ENCODE results near the gene LMF2.

DNA sequence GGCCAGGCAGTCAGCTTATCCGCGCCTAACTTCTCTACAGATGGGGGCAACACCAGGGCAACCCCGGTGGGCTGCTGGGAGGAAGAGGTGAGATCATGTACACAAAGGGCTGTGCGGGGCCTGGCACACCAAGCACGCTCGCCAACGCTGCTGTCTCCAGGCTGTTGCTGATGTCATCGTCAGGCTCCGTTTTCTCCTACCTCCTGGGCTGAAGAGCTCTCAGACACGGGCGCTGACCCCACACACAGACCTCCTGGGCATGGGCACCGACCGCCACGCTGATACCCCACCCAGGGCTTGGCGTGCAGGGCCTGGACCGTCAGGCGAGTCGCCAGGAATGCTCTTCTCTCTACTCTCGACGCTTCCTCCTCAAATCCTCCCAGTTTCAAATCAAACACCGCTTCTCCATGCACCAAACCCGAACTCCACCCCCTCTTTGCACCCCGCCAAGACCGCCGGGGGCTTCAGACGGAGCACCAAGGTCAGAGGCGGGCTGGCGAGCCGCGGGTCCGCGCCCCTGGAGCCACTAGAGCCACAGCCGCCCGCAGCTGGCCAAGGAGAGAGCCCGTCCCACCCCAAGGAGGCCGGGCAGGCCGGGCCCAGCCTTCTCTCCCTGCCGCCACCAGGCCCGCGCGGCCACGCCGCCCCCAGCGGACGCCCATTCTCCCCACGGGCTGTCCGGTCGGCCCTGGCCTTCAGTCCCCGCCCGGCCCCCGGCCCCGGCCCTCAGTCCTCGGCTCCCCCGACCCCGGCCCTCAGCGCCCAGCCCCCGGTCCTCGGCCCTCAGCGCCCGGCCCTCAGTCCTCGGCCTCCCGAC lies 33.4 kb downstream of the LMF2 start:
- TF ChIP-seq, protein P1, sequence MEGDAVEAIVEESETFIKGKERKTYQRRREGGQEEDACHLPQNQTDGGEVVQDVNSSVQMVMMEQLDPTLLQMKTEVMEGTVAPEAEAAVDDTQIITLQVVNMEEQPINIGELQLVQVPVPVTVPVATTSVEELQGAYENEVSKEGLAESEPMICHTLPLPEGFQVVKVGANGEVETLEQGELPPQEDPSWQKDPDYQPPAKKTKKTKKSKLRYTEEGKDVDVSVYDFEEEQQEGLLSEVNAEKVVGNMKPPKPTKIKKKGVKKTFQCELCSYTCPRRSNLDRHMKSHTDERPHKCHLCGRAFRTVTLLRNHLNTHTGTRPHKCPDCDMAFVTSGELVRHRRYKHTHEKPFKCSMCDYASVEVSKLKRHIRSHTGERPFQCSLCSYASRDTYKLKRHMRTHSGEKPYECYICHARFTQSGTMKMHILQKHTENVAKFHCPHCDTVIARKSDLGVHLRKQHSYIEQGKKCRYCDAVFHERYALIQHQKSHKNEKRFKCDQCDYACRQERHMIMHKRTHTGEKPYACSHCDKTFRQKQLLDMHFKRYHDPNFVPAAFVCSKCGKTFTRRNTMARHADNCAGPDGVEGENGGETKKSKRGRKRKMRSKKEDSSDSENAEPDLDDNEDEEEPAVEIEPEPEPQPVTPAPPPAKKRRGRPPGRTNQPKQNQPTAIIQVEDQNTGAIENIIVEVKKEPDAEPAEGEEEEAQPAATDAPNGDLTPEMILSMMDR (IDR thresholded peaks at IDR 0.05; ENCODE audit: insufficient read depth, low read length, poor library complexity, severe bottlenecking) = no peak
- TF ChIP-seq EZH2phosphoT487 (conservative IDR thresholded peaks at IDR 0.05; ENCODE audit: low read length) = no peak
